Measurements from ENCODE around the gene AACS. TPM values are rescaled to one million over a fixed set of nuclear protein-coding genes. Genes with fewer than 3 reads are reported as not detected.

AACS gene
- polyA plus RNA-seq, 1 experiment = 27.5 TPM

GRCh38 chr12:125145196-125145595 is 80.0 kb downstream of the AACS start:
- H3K27me3 ChIP-seq (ENCODE audit: control insufficient read depth, insufficient read depth, low read length) = no peaks in the 10 kb centered on the region
- no peak for DNase-seq (ENCODE audit: low read depth)
- no peak overlapping the region for H3K4me3 ChIP-seq (ENCODE audit: low read depth, low read length)
- no peaks in the 10 kb centered on the region for H3K36me3 ChIP-seq (ENCODE audit: control insufficient read depth, insufficient read depth, low read length)
- TF ChIP-seq CTCF (IDR thresholded peaks at IDR 0.05; ENCODE audit: insufficient read depth, low read depth, low read length) = no peak
- CTCF ChIA-PET = no interaction called here
- POLR2A ChIA-PET = no interaction called here

GRCh38 chr12:125148316-125148715 is 83.1 kb downstream of the AACS start:
- no peak for DNase-seq (ENCODE audit: low read depth)
- no peaks in the 10 kb centered on the region for H3K27me3 ChIP-seq (ENCODE audit: control insufficient read depth, insufficient read depth, low read length)
- no peaks in the 10 kb centered on the region for H3K36me3 ChIP-seq (ENCODE audit: control insufficient read depth, insufficient read depth, low read length)
- no peak overlapping the region for H3K4me3 ChIP-seq (ENCODE audit: low read depth, low read length)
- no peak for TF ChIP-seq CTCF (IDR thresholded peaks at IDR 0.05; ENCODE audit: insufficient read depth, low read depth, low read length)
- POLR2A ChIA-PET = no interaction called here
- CTCF ChIA-PET = no interaction called here

- ChIA-PET POLR2A (no interaction called here), CTCF (no interaction called here)
- Histone ChIP-seq H3K27me3 (ENCODE audit: control insufficient read depth, insufficient read depth, low read length) (no peaks in the 10 kb centered on the region), H3K4me3 (ENCODE audit: low read depth, low read length) (no peak overlapping the region), H3K36me3 (ENCODE audit: control insufficient read depth, insufficient read depth, low read length) (no peaks in the 10 kb centered on the region)
- no peak for DNase-seq (ENCODE audit: low read depth)
- no peak for TF ChIP-seq CTCF (IDR thresholded peaks at IDR 0.05; ENCODE audit: insufficient read depth, low read depth, low read length)
Observed at GRCh38 chr12:125149160-125150108, 84.2 kb downstream of the AACS start.

GRCh38 chr12:125151284-125151683 is 86.0 kb downstream of the AACS start:
- H3K36me3 ChIP-seq (ENCODE audit: control insufficient read depth, insufficient read depth, low read length) = no peaks in the 10 kb centered on the region
- POLR2A ChIA-PET = no interaction called here
- TF ChIP-seq CTCF (IDR thresholded peaks at IDR 0.05; ENCODE audit: insufficient read depth, low read depth, low read length) = no peak
- no peak overlapping the region for H3K4me3 ChIP-seq (ENCODE audit: low read depth, low read length)
- H3K27me3 ChIP-seq (ENCODE audit: control insufficient read depth, insufficient read depth, low read length) = no peaks in the 10 kb centered on the region
- CTCF ChIA-PET = no interaction called here
- no peak for DNase-seq (ENCODE audit: low read depth)

- no peaks in the 10 kb centered on the region for H3K36me3 ChIP-seq (ENCODE audit: control insufficient read depth, insufficient read depth, low read length)
- no peak overlapping the region for H3K4me3 ChIP-seq (ENCODE audit: low read depth, low read length)
- ChIA-PET CTCF (no interaction called here), POLR2A (no interaction called here)
- no peak for DNase-seq (ENCODE audit: low read depth)
- TF ChIP-seq CTCF (IDR thresholded peaks at IDR 0.05; ENCODE audit: insufficient read depth, low read depth, low read length) = no peak
- H3K27me3 ChIP-seq (ENCODE audit: control insufficient read depth, insufficient read depth, low read length) = no peaks in the 10 kb centered on the region
Observed at GRCh38 chr12:125152463-125152862, 87.2 kb downstream of the AACS start.

Data from BJ (cell line).